Placental epithelial cell (primary cell): Measurements from ENCODE around the gene KANSL1L. TPM values are rescaled to one million over a fixed set of nuclear protein-coding genes. Genes with fewer than 3 reads are reported as not detected.

ENCODE experiments used
- total RNA-seq: library from RNA; depleted of rRNA; stranded (reverse); fragments of >200 nt; gene quantifications from 2 replicates; pipeline ENCODE4 v1.2.3, GENCODE V29; 2012

Gene KANSL1L
- total RNA-seq: 14.4 and 28.3 TPM in 2 replicates

GRCh38 chr2:210171309-210172218 is at the start of gene KANSL1L:
Gene KANSL1L (minus strand): TSS chr2:210171409. CDS start chr2:210154582, 16,827 bp downstream.

GRCh38 chr2:210002158-210003157 is 168.8 kb downstream of the KANSL1L start, which contains the start of gene RPE:
Gene RPE (plus strand): TSS chr2:210002638. CDS start chr2:210002662, 24 bp downstream.

Other genes with a start within 250 kb of the KANSL1L start
- gene RPE, start 168.8 kb downstream of the KANSL1L start, total RNA-seq: 27.9 and 81.0 TPM in 2 replicates
- 0.22 and 0.79 TPM in 2 replicates for gene ACADL, start 54.0 kb upstream of the KANSL1L start, total RNA-seq
- not detected in 2 replicates for gene MYL1, start 143.8 kb upstream of the KANSL1L start, total RNA-seq